ENCODE results near the gene ADCY6. TPM values are rescaled to one million over a fixed set of nuclear protein-coding genes. Genes with fewer than 3 reads are reported as not detected.

The ADCY6 gene
- total RNA-seq, 1 donor from 2014 or later, result 128 TPM

- DNase-seq (ENCODE audit: low spot score, unreplicated experiment), result peak; percentile 45
- peak overlapping the region; percentile 92 for H3K4me3 Mint-ChIP-seq (ENCODE audit: low read depth)
- H3K36me3 Mint-ChIP-seq (ENCODE audit: insufficient read depth), result no peaks in the 10 kb centered on the region
- H3K4me1 Mint-ChIP-seq (ENCODE audit: low read depth), result peaks cover 40% of the 10 kb centered on the region
- no peaks in the 10 kb centered on the region for H3K9me3 Mint-ChIP-seq (ENCODE audit: low read depth)
- TF ChIP-seq CTCF (IDR thresholded peaks at IDR 0.05; ENCODE audit: unreplicated experiment), result no peak
- H3K27me3 Mint-ChIP-seq, result peaks cover 25% of the 10 kb centered on the region
- peak overlapping the region; percentile 85 for H3K27ac Mint-ChIP-seq
These were observed 26.5 kb upstream of the ADCY6 start for GRCh38 chr12:48815126-48816110.

DNA sequence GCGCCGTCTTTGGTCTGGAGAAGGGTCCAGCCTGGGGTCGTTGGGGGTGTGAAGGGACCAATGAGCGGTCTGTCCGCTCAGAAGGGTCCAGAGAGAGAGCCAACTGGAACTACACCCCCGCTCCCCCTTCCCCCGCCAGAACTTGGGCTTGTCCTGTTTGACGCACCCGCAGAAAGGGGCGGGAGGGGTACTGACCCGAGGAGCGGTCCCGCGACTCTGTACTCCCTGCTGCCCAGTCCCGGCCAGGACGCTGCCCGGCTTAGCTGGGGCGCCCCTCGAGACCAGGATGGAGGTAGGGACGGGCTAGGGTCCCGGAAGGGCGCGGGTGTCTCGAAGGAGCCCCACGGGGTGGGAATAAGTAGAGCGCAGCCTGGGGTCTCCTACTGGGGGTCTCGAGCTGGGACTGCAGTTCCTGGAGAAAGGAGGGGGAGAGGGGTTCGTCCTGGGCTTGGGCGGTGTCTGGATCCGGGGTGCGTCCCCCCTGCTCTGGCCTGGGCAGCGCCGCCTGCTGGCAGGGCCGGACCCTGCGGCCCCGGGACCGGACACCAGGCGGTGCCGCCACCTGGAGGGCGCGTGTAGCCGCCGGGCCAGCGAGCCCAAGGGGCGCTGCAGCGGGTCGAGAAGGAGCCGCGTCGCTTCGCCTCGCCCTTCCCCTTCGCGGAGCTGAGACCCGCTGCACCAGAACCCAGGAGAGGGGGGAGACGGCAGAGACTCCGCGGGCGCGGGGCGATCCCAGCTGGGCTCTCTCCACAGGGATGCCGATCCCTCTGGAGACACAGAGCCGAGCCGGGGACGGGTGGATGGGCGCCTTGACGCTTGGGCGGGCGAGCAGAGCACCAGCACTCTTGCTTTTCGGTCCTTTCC lies 25.6 kb upstream of the ADCY6 start:
- TF ChIP-seq CTCF (IDR thresholded peaks at IDR 0.05; ENCODE audit: unreplicated experiment), result peak; percentile 99
- H3K9me3 Mint-ChIP-seq (ENCODE audit: low read depth), result no peaks in the 10 kb centered on the region
- H3K27ac Mint-ChIP-seq, result peak overlapping the region; percentile 84
- peak overlapping the region; percentile 92 for H3K4me3 Mint-ChIP-seq (ENCODE audit: low read depth)
- H3K36me3 Mint-ChIP-seq (ENCODE audit: insufficient read depth), result no peaks in the 10 kb centered on the region
- H3K27me3 Mint-ChIP-seq, result peaks cover 25% of the 10 kb centered on the region
- peak; percentile 87 for DNase-seq (ENCODE audit: low spot score, unreplicated experiment)
- peaks cover 39% of the 10 kb centered on the region for H3K4me1 Mint-ChIP-seq (ENCODE audit: low read depth)

GRCh38 chr12:48813465-48814261 lies 24.8 kb upstream of the ADCY6 start:
- H3K4me3 Mint-ChIP-seq (ENCODE audit: low read depth), result peak overlapping the region; percentile 92
- H3K36me3 Mint-ChIP-seq (ENCODE audit: insufficient read depth), result no peaks in the 10 kb centered on the region
- peaks cover 25% of the 10 kb centered on the region for H3K27me3 Mint-ChIP-seq
- H3K27ac Mint-ChIP-seq, result no peak overlapping the region
- peaks cover 32% of the 10 kb centered on the region for H3K4me1 Mint-ChIP-seq (ENCODE audit: low read depth)
- H3K9me3 Mint-ChIP-seq (ENCODE audit: low read depth), result no peaks in the 10 kb centered on the region
- TF ChIP-seq CTCF (IDR thresholded peaks at IDR 0.05; ENCODE audit: unreplicated experiment), result no peak
- DNase-seq (ENCODE audit: low spot score, unreplicated experiment), result no peak

DNA sequence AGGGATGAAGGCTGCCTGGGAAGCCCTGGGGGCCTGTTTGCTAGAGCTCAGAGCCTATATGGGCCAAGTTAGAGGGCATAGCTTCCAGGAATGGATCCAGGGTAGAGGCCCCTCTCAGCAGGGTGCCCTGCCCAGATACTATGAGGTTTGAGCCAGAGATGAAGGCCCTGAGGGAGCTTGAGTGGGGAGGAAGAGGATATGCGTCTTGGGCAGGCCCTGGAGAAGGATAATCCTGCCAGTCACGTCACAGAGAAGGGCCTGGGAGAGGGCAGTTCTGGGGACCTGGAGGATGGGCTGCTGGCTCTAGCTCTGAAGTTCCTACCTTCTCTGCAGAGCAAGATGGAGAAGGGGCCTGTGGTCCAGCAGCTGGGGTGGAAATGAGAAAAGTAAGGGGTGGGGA lies 23.5 kb upstream of the ADCY6 start:
- Mint-ChIP-seq H3K4me3 (ENCODE audit: low read depth) (no peak overlapping the region), H3K36me3 (ENCODE audit: insufficient read depth) (no peaks in the 10 kb centered on the region), H3K9me3 (ENCODE audit: low read depth) (no peaks in the 10 kb centered on the region), H3K4me1 (ENCODE audit: low read depth) (peaks cover 29% of the 10 kb centered on the region), H3K27ac (no peak overlapping the region), H3K27me3 (peaks cover 25% of the 10 kb centered on the region)
- DNase-seq (ENCODE audit: low spot score, unreplicated experiment), result no peak
- TF ChIP-seq CTCF (IDR thresholded peaks at IDR 0.05; ENCODE audit: unreplicated experiment), result no peak
